MV-4-11 (cell line): ENCODE measurements around the gene UTP18.

ENCODE experiments used
- DNase-seq: peaks from one replicate; lab custom pipeline; 2025; lab: John Stamatoyannopoulos, UW

Gene UTP18

DNA sequence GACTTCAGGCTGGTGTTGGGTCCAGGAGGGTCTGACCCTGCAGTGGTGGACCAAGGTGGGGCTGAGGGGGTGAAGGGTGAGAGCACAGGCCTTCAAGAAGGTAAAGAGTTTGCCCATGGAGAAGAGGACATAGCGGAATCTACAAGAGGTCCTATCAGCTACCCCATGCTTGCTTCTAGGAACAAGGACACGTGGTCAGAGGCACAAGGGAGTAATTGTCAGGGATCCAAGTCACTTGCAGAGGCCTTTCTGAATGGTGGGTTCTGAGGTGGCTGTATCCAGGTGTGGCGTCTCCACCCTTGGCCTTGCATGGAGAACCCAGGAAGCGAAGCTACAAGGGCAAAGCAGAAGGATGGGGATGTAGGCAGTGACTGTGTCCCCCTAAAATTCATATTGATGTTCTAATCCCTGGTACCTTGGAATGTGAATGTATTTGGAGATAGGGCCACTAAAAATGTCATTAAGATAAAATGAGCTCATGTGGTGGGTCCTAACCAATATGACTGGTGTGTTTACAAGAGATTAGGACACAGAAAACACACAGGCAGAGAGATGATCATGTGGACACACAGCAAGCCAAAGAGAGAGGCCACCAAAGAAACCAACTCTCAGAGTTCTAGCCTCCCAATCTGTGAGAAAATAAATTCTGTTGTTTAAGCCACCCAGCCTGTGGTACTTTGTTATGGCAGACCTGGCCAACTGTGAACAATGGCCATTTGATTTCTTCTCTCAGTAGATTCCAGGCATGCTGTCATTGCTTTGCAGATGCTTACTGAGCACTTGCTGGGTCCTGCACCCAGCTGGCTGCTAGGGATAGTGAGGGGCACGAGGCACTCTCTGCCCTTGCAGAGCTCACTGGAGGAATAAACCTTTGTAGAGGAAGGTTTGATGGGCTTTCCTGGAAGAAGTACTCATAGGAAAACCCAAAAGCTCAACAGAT is 75.8 kb downstream of the UTP18 start:
- DNase-seq = no peak

DNA sequence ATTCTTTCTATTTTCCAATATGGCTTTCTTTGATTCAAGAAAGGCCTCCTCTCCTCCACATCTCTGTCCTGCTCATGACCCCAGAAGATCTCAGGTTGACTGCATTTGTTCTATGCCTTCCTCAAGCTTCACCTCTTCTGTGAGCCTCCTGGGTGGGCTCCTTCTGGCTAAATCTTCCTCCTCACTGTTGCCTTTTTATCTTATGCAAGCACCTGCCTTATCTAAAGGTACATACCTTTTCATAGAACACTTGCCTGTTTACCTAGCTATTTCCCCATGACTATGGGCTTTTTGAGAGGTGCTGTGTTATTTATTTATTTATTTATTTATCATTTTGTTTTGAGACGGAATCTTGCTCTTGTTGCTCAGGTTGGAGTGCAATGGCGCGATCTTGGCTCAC is 81.1 kb downstream of the UTP18 start:
- no peak for DNase-seq

DNA sequence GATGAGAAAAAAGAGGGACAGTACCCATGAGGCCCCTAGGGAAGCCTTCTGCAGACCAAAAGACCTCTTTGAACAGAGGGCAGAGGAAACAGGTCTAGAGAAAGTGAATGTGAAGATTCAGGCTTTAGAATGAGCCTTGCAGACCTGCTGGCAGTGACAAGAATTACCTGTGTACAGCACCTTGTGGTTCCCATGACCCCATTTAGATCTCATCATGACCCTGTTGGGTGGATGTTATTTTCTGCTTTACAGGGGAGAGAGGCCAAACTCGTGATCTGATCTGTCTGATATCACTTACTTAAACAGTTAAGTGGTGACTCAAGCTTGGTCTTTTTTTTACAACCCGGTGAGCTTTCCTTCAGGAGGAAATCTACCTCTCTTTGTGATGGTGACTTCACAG is 81.9 kb downstream of the UTP18 start:
- DNase-seq = no peak

DNA sequence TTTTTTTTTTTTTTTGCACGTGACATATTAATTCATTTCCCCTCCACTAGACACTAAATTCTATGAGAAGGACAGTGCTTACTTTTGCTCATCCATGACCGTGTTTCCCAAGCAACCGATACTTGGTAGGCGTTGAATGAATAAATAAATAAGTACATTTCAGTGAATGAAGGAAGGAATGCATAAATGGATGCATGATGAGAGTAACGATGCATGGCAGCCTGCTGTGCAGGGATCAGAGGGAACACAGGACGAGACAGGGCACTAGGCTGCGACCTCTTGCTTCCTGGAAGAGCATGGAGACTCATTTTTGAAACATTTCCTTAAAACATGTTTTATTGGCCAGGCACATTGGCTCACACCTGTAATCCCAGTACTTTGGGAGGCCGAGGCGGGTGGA is 84.2 kb downstream of the UTP18 start:
- no peak for DNase-seq

DNA sequence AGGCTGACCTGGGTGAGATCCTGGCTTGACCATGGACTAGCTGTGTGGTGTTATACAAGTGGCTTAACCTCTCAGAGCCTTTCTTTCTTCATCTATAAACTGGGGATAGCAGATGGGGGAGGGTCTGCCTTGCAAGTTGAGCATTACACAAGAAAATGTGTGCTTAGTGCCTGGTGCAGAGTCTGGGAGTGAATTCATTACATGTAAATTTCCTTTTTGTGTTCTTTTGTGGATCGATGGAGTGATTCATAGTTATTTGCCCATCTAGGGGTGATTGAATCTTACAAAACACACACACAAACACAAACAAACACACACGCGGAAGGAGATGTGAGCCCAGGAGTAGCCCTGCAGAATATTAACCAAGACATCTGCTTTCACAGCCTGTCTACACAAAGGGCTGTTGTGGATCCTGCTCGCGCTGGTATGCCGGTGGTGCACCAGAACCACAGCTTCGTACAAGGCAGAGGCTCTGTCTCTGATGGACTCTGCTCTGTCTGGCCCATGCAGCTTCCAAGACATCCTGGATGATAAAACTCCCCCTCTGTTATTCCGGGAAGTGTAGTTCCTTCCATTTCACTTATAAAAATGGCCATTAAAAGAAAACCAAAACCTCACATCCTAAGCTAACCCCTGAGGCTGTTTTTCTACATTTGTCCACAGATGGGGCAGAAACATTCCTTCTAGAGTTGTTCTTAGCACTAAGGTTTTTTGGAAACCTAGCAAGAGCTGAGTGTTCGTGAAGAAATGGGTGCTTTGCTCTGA is 86.1 kb downstream of the UTP18 start:
- no peak for DNase-seq
